ENCODE results near the gene GCHFR. TPM values are rescaled to one million over a fixed set of nuclear protein-coding genes. Genes with fewer than 3 reads are reported as not detected.

GCHFR gene
- total and polyA plus RNA-seq, 2 experiments from 2014 or later: 97.2 to 213 TPM

GRCh38 chr15:40744815-40745152, 19.1 kb upstream of the GCHFR start:
- H3K36me3 ChIP-seq (replicated peaks; ENCODE audit: insufficient read depth, low read depth): no peaks in the 10 kb centered on the region
- no peak overlapping the region for H2AFZ ChIP-seq
- H3K9me2 ChIP-seq (replicated peaks; ENCODE audit: insufficient read depth): no peaks in the 10 kb centered on the region
- H3K27ac ChIP-seq: no peak overlapping the region
- H3K4me3 ChIP-seq: no peak overlapping the region
- H3K9me3 ChIP-seq (ENCODE audit: low read depth): no peaks in the 10 kb centered on the region
- peaks cover 12% of the 10 kb centered on the region for H3K79me2 ChIP-seq
- no peaks in the 10 kb centered on the region for H3K27me3 ChIP-seq
- TF ChIP-seq, protein P1, sequence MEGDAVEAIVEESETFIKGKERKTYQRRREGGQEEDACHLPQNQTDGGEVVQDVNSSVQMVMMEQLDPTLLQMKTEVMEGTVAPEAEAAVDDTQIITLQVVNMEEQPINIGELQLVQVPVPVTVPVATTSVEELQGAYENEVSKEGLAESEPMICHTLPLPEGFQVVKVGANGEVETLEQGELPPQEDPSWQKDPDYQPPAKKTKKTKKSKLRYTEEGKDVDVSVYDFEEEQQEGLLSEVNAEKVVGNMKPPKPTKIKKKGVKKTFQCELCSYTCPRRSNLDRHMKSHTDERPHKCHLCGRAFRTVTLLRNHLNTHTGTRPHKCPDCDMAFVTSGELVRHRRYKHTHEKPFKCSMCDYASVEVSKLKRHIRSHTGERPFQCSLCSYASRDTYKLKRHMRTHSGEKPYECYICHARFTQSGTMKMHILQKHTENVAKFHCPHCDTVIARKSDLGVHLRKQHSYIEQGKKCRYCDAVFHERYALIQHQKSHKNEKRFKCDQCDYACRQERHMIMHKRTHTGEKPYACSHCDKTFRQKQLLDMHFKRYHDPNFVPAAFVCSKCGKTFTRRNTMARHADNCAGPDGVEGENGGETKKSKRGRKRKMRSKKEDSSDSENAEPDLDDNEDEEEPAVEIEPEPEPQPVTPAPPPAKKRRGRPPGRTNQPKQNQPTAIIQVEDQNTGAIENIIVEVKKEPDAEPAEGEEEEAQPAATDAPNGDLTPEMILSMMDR (IDR thresholded peaks at IDR 0.05; ENCODE audit: poor library complexity): no peak
- TF ChIP-seq EZH2phosphoT487 (IDR thresholded peaks at IDR 0.05; ENCODE audit: low read depth, severe bottlenecking, unreplicated experiment) (no peak), EZH2 (IDR thresholded peaks at IDR 0.05; ENCODE audit: borderline replicate concordance) (no peak)
- DNase-seq (ENCODE audit: low spot score): no peak
- no peak overlapping the region for H3K4me2 ChIP-seq
- no peaks in the 10 kb centered on the region for H4K20me1 ChIP-seq (ENCODE audit: insufficient read depth, poor library complexity, severe bottlenecking)
- WGBS (ENCODE audit: low lambda C conversion rate, missing lambda C conversion rate): 88% methylated on average over 5 of the region's 5 CpGs
- H3K4me1 ChIP-seq (ENCODE audit: insufficient read depth): peaks cover 8% of the 10 kb centered on the region

DNA sequence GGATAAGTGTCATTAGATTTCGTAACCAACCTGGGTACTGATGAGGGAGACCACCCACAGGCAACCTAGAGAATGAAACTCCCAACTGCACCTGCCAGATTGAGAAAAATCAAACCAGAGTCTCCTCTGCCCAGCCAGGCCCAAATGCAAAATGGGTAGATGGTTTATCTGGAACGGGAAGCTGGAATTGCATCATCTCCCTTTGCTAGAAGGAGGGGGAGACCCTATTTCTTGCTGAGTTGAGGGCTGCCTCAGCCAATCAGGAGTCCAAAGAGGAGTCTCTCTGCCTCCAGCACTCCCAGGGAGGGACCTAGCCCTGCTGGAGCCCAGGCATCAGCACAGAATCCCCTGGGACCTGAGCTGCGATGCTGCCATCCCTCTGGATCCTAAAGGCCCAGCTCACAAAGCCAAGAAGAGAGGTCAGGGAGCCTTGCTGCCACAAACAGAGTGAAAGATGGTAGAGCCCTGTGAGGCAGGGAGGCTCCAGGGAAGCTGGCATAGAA, 16.9 kb upstream of the GCHFR start:
- H4K20me1 ChIP-seq (ENCODE audit: insufficient read depth, poor library complexity, severe bottlenecking): no peaks in the 10 kb centered on the region
- no peak overlapping the region for H2AFZ ChIP-seq
- H3K4me2 ChIP-seq: no peak overlapping the region
- no peaks in the 10 kb centered on the region for H3K9me3 ChIP-seq (ENCODE audit: low read depth)
- H3K4me1 ChIP-seq (ENCODE audit: insufficient read depth): peaks cover 8% of the 10 kb centered on the region
- TF ChIP-seq, protein P1 (IDR thresholded peaks at IDR 0.05; ENCODE audit: poor library complexity): no peak
- DNase-seq (ENCODE audit: low spot score): no peak
- H3K9me2 ChIP-seq (replicated peaks; ENCODE audit: insufficient read depth): no peaks in the 10 kb centered on the region
- H3K27me3 ChIP-seq: no peaks in the 10 kb centered on the region
- 71% methylated on average over 3 of the region's 3 CpGs for WGBS (ENCODE audit: low lambda C conversion rate, missing lambda C conversion rate)
- no peak overlapping the region for H3K4me3 ChIP-seq
- H3K27ac ChIP-seq: peak overlapping the region; percentile 82
- H3K79me2 ChIP-seq: peaks cover 17% of the 10 kb centered on the region
- H3K36me3 ChIP-seq (replicated peaks; ENCODE audit: insufficient read depth, low read depth): no peaks in the 10 kb centered on the region

DNA sequence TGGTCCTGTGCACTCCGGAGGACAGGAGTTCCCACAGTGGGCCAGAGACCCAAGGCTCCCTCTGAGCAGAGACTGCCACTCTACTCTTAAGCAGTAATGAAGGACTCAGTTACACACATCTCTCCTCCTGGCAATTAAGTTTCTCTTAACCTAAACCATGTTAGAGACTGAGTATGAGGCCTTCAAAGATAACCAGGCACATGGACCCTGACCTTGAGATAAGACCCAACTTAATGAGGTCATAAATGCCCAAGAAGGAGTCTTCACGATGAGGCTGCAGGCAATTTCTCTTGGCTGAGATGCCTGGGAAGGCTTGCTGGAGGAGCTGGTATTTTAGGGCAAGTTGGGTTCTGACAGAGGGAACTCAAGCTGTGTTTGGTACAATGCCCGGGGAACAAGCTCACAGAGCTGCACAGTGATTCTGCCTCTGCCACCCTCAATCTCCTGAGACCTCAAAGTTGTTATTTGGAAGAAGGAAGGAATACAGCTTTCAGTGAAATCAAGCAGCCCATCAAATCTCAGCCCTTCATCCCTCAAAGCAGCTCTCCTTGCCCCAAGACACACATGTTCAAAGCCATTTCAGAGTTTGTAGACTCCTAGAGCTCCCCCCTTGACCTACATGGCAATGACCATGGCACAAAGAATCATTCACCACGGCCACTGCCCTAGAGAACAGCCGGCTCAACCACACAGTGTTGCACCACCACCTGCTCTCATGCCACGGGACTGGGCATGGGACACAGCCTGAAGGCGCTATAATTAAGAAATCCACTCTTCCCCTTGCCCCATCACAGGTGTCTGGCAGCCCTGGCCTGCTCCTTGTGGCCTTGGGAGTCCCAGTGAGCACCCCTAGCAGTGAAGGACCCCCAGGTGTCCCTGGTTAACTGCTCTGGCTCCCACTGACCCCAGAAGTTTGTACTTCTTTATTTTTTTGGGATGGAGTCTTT, 15.9 kb upstream of the GCHFR start:
- Histone ChIP-seq H3K4me1 (ENCODE audit: insufficient read depth) (peaks cover 11% of the 10 kb centered on the region), H3K79me2 (peaks cover 27% of the 10 kb centered on the region), H2AFZ (no peak overlapping the region), H3K27me3 (no peaks in the 10 kb centered on the region), H3K9me3 (ENCODE audit: low read depth) (no peaks in the 10 kb centered on the region), H3K36me3 (replicated peaks; ENCODE audit: insufficient read depth, low read depth) (no peaks in the 10 kb centered on the region), H4K20me1 (ENCODE audit: insufficient read depth, poor library complexity, severe bottlenecking) (no peaks in the 10 kb centered on the region), H3K4me3 (no peak overlapping the region), H3K9me2 (replicated peaks; ENCODE audit: insufficient read depth) (no peaks in the 10 kb centered on the region), H3K4me2 (no peak overlapping the region), H3K27ac (peak overlapping the region; percentile 82)
- no peak for DNase-seq (ENCODE audit: low spot score)
- WGBS (ENCODE audit: low lambda C conversion rate, missing lambda C conversion rate): 71% methylated on average over 7 of the region's 7 CpGs
- TF ChIP-seq, protein P1 (IDR thresholded peaks at IDR 0.05; ENCODE audit: poor library complexity): no peak
- no peak for TF ChIP-seq EZH2 (IDR thresholded peaks at IDR 0.05; ENCODE audit: borderline replicate concordance)
- TF ChIP-seq EZH2phosphoT487 (IDR thresholded peaks at IDR 0.05; ENCODE audit: low read depth, severe bottlenecking, unreplicated experiment): no peak

Measured in hepatocyte (in vitro differentiated cells).